NCI-H345 (cell line): ENCODE measurements around the gene SLC23A2.
"Not testable (repeated sequence)": the region's sequence is repeated elsewhere in the genome, so short reads cannot be mapped to it uniquely, and the experiment has no call there.

ENCODE experiments used
- DNase-seq: peaks from one replicate; lab custom pipeline; 2025; lab: John Stamatoyannopoulos, UW

Gene SLC23A2

DNA sequence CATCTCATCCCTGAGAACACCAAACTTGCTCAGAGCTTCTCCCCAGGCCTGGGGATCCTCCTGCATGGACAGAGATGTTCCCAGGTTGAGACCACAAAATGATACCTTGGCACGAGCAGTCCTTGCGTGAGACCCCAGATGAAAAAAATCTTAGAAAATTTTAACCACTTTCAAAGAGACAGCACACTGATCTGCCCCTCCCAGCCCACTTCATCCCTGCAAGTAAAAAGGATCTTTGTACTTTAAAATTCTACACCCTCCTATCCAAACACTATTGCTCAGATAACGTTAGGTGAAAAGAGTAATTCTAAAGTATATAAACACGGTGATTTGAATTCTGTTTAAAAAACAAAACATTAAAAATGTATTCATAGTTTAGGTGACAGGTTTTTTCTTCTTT, 98.5 kb downstream of the SLC23A2 start:
- no peak for DNase-seq

- no peak for DNase-seq
These were observed 100.1 kb downstream of the SLC23A2 start for GRCh38 chr20:4901031-4901818.

DNA sequence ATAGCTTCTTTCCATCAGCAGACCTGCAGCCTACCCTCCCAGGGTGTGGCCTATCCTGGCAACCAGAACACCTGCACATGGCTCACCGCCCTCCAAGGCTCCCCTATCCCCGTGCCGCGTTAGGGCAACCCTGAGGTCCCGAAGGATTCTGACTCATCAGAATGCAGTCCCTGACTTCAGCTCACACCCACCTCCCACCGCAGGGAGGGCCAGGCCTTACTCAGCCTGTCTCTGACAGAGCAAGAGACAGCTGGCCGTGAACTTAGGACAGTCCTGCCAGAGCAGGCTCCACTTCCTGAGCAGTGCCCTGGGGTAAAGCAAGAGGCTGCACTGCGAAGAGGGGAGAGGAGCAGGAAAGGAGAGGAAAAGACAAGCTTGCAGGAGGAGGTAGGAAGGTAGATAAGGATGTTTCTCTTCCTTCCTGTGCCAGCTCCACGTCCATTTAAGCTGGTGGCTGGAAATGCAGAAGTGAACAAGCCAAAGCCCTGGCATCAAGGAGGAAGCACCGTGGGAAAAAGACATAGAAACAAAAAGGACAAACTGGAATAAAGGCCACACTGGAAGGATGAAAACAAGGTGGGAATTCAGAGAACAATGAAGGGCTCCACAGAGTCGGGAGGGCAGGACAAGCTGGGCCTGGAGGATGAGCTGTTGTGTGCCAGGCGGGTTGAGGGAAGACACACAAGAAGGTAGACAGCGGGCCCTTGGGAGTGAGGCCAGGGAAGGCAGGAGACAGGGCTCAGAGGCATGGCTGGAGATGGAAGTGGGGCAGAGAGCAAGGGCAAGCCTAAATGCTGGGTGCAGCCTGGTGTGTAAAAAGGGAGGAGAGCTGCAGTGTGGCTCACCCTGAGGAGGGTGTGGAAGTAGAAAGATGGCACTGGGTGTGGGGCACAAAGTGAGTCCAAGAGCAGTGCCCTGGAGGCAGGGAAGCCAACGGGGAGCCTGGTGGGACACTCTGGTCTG, 102.7 kb downstream of the SLC23A2 start:
- DNase-seq: no peak

DNA sequence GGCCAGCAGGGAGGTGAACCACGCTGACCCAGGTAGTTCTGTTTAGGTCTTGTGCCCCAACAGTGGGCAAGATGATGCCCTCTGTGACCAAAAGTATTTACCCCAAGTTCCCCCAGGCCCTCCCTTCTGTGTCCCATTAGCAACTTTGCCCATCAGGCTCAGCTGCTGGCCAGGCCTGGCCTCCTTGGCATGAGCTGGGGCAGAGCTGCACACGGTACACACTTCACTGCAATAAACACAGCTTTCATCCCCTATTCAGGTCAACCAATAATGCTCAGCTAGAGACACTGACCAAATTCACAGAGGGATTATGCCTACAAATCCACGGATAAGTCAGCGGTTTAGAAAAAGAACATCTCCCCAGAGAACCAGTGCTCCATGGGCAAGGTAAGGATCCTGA, 103.7 kb downstream of the SLC23A2 start:
- DNase-seq: no peak

GRCh38 chr20:4896971-4897497, 104.3 kb downstream of the SLC23A2 start:
- DNase-seq: no peak

- no peak for DNase-seq
These were observed 105.1 kb downstream of the SLC23A2 start for GRCh38 chr20:4896119-4896702.

DNA sequence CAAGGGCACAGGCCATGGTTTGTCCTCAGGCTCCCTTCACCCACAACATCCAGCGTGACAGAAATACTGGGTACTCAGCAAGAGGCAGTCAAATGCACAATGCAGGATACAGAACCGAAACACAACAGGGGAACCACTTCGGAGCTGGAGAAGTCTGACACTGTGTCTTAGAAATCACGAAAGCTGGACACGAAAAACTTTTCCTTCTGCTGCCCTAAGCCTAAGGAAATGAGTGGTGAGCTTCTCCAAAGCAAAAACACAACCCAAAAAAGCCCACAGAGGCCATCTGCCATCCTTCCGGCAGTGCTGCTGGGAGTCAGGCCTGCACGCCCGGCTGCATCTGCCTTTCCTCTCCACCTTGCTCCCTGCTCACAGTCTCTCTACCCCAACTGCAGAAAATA, 106.3 kb downstream of the SLC23A2 start:
- DNase-seq: no peak

DNA sequence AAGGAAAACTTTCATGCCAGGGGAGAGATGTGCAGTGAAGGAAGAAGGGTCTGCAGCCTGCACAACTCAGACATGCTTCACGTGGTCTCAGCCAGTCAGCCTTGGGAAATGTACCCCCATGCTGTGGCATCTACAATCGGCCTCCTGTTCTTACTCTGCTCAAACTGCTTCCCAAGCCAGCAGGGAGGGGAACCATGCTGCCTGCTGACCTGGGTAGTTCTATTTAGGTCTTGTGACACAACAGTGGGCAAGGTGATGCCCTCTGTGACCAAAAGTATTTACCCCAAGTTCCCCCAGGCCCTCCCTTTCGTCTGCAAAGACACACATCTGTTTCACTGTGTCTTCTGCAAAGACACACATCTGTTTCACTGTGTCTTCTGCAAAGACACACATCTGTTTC, 106.9 kb downstream of the SLC23A2 start:
- no peak for DNase-seq

- DNase-seq: no peak
These were observed 107.6 kb downstream of the SLC23A2 start for GRCh38 chr20:4893709-4894108.

DNA sequence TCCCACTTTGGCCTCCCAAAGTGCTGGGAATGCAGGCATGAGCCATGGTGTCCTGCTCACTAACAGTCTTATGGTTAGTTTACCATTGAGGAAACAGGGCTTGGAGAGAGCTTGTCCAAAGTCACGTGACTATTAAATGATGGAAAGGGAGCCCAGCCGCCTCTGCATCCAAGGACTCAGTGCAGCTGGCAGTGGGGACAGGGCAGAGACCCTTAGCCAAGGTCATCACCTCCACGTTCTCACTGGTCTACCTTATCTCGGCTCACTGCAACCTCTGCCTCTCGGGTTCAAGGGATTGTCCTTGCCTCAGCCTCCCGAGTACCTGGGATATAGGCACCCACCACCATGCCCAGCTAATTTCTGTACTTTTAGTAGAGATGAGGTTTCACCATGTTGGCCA, 109.3 kb downstream of the SLC23A2 start:
- DNase-seq: no peak

DNA sequence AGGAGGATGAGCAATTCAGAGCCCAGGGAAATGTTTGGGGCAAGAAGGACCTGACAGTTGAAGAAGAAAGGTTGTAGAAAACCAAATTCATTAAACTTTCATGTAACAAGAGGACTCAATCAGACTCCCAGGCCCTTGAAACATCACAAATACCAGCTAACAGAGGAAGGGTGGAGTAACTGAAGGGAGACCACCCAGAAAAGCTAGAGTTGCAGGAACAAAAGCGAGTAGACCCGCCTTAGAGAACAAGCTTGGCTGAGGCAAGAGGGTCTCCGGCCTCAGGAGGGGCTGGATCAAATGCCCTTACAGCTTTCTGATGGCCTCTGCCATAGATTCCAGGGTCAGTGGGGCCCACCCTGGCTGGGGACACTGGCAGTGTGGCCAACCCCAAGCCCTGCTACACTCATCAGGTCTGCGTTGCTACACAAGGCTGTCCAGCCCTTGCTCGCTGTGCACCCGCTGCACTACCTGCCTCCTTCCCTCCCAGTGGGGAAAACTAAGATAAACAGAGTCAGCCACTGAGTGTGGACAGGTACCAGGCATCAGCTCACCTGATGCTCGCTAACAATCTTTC, 110.0 kb downstream of the SLC23A2 start:
- DNase-seq: no peak

DNA sequence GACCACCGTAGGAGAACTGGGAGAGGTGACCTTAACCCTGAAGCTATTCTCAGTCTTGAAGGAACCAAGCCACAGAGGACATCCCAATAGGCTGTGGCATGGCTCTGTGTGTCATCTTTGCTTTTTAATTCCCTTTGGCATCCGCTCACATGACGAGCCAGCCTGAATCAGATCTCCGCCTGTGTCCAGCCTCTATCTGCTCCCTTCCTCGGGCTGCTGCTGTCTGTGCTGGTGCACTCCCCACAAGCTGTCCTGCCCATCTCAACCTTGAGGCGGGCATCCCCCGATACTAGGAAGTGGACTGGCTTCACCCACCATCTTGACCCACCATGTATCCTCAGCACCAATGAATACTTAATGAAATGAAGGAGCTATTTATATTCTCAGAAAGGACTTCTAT, 111.9 kb downstream of the SLC23A2 start:
- no peak for DNase-seq

DNA sequence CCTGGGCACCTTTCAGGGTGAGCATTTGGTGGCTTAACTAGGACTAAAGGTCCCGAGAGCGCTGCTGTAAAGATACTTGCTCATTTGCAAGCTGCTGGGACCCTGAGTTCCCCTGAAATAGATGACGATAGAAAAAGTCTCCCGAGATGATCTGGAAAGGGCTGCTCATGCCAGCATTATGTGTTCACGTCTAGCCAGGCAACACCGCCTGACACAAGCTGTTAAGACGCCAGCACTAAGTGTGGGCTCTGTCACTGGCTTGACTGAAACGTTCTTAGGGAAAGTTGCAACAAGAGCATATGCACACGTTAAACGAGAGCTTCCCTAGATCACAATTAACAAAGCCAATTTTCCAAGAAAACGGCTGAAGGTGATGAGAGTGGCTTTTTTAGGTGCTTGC, 113.7 kb downstream of the SLC23A2 start:
- no peak for DNase-seq

DNA sequence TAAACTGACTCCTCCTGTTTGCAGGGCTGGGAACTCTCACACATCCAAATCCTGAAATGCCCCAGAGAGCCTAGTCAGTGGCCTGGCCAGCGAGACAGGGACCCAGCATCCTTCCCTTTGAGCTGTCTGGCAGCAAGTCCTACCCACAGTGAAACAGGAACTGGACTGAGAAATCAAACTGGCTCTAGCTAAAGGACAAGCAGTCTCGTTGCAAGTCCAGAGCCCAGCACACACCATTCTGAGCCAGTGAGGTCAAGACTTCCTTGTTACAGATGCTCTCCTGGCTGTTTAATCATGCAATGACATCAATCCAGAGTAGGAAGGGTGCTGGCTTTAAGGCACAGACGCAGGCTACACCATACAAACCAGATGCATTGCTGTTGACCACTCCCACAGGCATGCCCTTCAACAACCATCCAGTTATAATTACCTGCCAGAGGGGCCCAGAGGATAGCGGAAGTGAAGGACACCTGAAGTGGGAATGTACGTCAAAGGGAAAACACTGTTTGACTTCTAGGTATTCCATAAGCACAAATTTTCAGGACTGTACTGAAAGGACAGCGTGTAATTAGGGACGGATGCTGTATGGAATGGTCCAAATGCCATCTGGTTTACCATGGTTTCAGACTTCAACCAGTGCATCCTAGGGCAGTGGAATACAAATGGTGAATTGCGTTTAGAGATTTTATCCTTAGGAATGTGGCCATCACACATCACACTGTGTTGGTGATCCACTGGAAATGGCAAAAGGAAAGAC, 114.4 kb downstream of the SLC23A2 start:
- DNase-seq: no peak

DNA sequence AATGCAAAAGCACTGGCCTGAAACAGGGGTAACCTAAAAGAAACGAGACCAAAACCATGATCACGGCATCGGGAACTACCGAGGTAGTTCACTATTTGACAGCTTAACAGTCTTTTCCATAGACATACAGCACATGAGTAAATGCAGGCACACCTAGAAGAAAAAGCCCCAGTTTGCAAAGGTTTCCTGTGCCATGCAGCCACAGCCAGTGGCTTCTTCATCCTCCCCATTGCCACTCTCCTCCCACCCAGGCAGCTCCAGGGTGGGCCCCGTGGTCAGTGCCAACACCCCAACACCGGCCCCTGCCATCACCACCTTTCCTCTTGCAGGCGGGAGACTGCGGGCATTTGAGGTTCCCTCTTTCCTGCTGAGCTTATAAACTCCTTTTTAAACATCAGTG, 115.4 kb downstream of the SLC23A2 start:
- DNase-seq: no peak

GRCh38 chr20:4883546-4883945, 117.8 kb downstream of the SLC23A2 start:
- no peak for DNase-seq

DNA sequence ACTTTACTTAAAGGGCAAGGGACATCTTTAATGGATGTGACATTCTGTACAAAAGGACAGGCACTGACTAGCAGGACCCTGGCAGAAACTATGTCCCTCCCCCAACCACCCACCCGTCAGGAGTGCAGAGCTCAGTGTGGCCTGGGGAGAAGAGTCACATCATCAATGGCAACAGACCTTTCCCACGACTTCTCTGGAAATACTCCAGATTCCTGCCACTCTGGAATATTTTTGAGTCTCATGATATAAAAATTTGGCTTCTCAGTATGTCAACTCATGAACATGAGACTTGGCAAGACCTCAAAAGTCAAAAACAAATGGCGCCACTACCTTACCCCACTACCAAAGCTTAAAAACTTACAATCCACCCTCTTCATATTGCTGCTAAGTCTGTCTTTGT, 118.3 kb downstream of the SLC23A2 start:
- DNase-seq: no peak

DNA sequence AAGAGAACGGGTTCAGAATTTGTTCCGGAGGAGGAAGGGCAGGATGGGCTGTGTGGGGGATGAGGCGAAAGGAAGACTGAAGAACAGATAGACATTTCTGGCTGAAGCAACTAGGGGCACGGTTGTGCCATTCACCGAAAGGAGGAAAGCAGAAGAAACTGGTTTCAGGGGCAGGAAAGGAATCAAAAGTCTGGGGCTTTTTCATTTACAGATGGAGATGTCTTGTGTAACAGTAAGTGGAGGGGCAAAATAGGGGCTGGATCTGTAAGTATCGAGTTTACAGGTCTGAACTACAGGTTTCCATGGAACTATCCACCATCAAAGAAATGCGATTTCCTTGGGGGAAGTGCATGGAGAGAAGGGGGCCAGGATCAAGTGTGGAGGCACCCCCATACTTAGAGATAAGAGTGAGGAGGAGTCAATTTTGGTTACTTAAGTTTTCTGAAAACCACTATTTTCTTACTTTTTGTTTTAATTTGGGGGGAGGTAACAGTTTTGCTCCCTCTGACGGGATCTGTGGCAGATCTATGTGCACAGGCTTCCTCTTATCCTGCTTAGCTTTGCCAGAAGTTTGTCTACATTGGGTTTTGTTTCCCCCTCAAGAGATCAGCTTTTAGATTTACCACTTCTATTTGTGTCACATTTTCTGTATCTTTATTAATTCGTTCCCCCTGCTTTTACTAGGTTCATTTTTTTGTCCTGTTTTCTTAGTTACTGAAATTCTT, 120.1 kb downstream of the SLC23A2 start:
- no peak for DNase-seq

DNA sequence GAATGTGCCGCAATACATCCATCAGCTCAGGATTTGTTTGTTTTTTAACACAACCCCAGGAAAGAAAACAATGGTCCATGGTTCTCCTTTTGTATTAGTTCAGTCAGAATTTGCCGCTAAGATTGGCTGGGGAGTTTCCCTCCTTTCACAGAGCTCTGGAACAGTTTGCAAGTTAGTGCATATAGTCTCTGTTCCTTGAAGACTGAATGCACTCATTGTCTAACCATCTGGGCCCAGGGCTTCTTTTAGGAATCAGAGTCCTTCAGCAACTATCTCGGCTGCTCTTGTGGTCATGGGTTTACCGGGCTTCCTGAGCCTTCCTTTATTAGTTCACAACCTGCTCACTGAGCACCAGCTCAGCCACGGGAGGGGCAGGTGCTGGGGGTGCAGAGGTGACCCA, 121.3 kb downstream of the SLC23A2 start:
- no peak for DNase-seq

DNA sequence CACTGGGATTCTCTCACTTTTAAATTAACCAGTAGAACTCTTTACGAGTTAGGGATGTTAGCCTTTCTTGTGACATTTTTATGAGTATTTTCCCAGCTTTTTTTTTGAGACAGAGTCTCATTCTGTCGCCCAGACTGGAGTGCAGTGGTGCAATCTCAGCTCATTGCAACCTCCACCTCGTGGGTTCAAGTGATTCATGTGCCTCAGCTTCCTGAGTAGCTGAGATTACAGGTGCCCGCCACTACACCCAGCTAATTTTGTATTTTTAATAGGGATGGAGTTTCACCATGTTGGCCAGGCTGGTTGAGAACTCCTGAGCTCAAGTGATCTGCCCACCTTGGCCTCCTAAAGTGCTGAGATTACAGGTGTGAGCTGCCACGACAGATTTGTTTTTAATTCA, 123.2 kb downstream of the SLC23A2 start:
- DNase-seq: not testable (repeated sequence)

DNA sequence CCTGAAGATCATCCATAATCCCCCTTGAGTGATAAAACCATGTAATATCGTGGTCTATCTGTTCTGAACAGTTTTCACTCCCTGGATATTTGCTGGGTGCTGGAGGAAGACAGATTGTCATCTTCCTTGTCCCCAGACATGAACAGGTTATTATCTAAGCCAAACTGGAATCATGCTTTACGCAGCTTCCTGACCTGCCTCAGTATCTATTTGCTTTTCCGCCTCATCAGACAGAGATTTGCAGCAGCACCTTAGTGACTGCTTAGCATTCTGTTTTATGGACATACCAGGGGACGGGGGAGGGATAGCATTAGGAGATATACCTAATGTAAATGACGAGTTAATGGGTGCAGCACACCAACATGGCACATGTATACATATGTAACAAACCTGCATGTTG, 124.6 kb downstream of the SLC23A2 start:
- peak; percentile 59 for DNase-seq
